PC-9 (cell line): ENCODE measurements around the gene RIMBP2. TPM values are rescaled to one million over a fixed set of nuclear protein-coding genes. Genes with fewer than 3 reads are reported as not detected.

ENCODE experiments used
- BruUV-seq: library from RNA; stranded (reverse); fragments of 400-500 nt; replicated peaks from 2 replicates; lab custom pipeline; 2021; lab: Mats Ljungman, UMichigan
- CTCF ChIA-PET: fragments of 300-600 bp; sonication (Branson Sonifier 250); formaldehyde crosslinking; loops from one replicate; lab custom pipeline; 2022; ENCODE audit warnings: antibody characterized with exemption; lab: Charles Lee
- POLR2A ChIA-PET: fragments of 300-600 bp; sonication (Branson Sonifier 250); formaldehyde crosslinking; loops from one replicate; lab custom pipeline; 2022; ENCODE audit warnings: antibody characterized with exemption; ENCODE audit not compliant: unreplicated experiment; lab: Charles Lee
- DNase-seq, 2 experiments: peaks; one replicate each; pipeline versions ENCODE4 v3.0.0 to v3.0.0-alpha.2; 2015 to 2022; ENCODE audit warnings: mixed read lengths in 1 of 2
- H2AFZ ChIP-seq: fragments of 200-600 bp; sonication (generic); 2 replicates; pipeline ENCODE4 v1.8.1; 2017; ENCODE audit warnings: antibody characterized with exemption
- H3F3A ChIP-seq: fragments of 200-600 bp; sonication (generic); 2 replicates; pipeline ENCODE4 v1.8.1; 2017; ENCODE audit warnings: antibody characterized with exemption, mild to moderate bottlenecking, low read depth; ENCODE audit not compliant: insufficient read depth
- H3K27ac ChIP-seq: fragments of 200-600 bp; sonication (generic); 2 replicates; pipeline ENCODE4 v1.6.1; 2016; ENCODE audit warnings: mixed run types
- H3K27me3 ChIP-seq: fragments of 200-600 bp; sonication (generic); 2 replicates; pipeline ENCODE4 v1.6.1; 2016; ENCODE audit warnings: low read depth, mixed run types; ENCODE audit not compliant: insufficient read depth
- H3K36me3 ChIP-seq: fragments of 200-600 bp; sonication (generic); 2 replicates; pipeline ENCODE4 v1.6.1; 2016; ENCODE audit warnings: low read depth, mixed run types
- H3K4me1 ChIP-seq: fragments of 200-600 bp; sonication (generic); replicated peaks from 2 replicates; pipeline ENCODE4 v1.6.1; 2016; ENCODE audit warnings: mixed run types; ENCODE audit not compliant: insufficient read depth
- H3K4me2 ChIP-seq: fragments of 200-600 bp; sonication (generic); 2 replicates; pipeline ENCODE4 v1.6.1; 2017; ENCODE audit warnings: mixed run types
- H3K4me3 ChIP-seq: fragments of 200-600 bp; sonication (generic); 2 replicates; pipeline ENCODE4 v1.6.1; 2016; ENCODE audit warnings: mixed run types
- H3K79me2 ChIP-seq: fragments of 200-600 bp; sonication (generic); 2 replicates; pipeline ENCODE4 v1.6.1; 2017; ENCODE audit warnings: low read depth, mixed run types
- H3K9me2 ChIP-seq: fragments of 200-600 bp; sonication (generic); 2 replicates; pipeline ENCODE4 v1.8.1; 2017; ENCODE audit warnings: mild to moderate bottlenecking; ENCODE audit not compliant: insufficient read depth
- H3K9me3 ChIP-seq: fragments of 200-600 bp; sonication (generic); 2 replicates; pipeline ENCODE4 v1.8.1; 2016; ENCODE audit warnings: low read depth; ENCODE audit not compliant: insufficient read depth
- H4K20me1 ChIP-seq: fragments of 200-600 bp; sonication (generic); 2 replicates; pipeline ENCODE4 v1.8.1; 2017; ENCODE audit not compliant: insufficient read depth
- CTCF ChIP-seq: fragments of 200-600 bp; sonication (generic); conservative IDR thresholded peaks from 2 replicates; pipeline ENCODE4 v1.6.1; 2017; ENCODE audit warnings: mixed run types, antibody characterized with exemption, mild to moderate bottlenecking, moderate library complexity
- EZH2 ChIP-seq: fragments of 200-600 bp; sonication (generic); IDR thresholded peaks from 2 replicates; pipeline ENCODE4 v1.8.0; 2017; ENCODE audit warnings: antibody characterized with exemption, low read depth
- intact Hi-C: fragments of 100-400 bp; cut with micrococcal nuclease; formaldehyde crosslinking; loops from one replicate; pipeline ENCODE4 v1.10.0; 2022; ENCODE audit not compliant: unreplicated experiment
- total RNA-seq: library from RNA; stranded (reverse); gene quantifications from 2 replicates; pipeline ENCODE4 v1.2.3, GENCODE V29; 2021

Gene RIMBP2
- total RNA-seq, 1 experiment from 2014 or later: not detected

- ChIA-PET POLR2A (no interaction called here), CTCF (no interaction called here)
- Histone ChIP-seq H3K27ac (no peak overlapping the region), H3K4me3 (no peak overlapping the region), H3K9me2 (no peaks in the 10 kb centered on the region), H3K9me3 (no peaks in the 10 kb centered on the region), H3K79me2 (no peaks in the 10 kb centered on the region), H3K4me2 (no peak overlapping the region), H3K36me3 (no peaks in the 10 kb centered on the region), H2AFZ (no peak overlapping the region), H3K4me1 (no peaks in the 10 kb centered on the region), H3F3A (no peaks in the 10 kb centered on the region), H4K20me1 (no peaks in the 10 kb centered on the region), H3K27me3 (peaks cover 85% of the 10 kb centered on the region)
- DNase-seq: no peak
- TF ChIP-seq CTCF: no peak
- no peak for TF ChIP-seq EZH2
- intact Hi-C loops: no loop called here
- BruUV-seq: no TSS peak
Observed at GRCh38 chr12:130613131-130613530, 103.0 kb downstream of the RIMBP2 start.

- H3K4me2 ChIP-seq: no peak overlapping the region
- intact Hi-C loops: no loop called here
- CTCF ChIA-PET: no interaction called here
- no peaks in the 10 kb centered on the region for H3K79me2 ChIP-seq
- no TSS peak for BruUV-seq
- H3K9me2 ChIP-seq: no peaks in the 10 kb centered on the region
- H2AFZ ChIP-seq: no peak overlapping the region
- no peak overlapping the region for H3K27ac ChIP-seq
- H3F3A ChIP-seq: no peaks in the 10 kb centered on the region
- no peak for DNase-seq
- no peaks in the 10 kb centered on the region for H3K4me1 ChIP-seq
- H3K27me3 ChIP-seq: peaks cover 90% of the 10 kb centered on the region
- H3K4me3 ChIP-seq: no peak overlapping the region
- TF ChIP-seq CTCF: no peak
- no peak for TF ChIP-seq EZH2
- H4K20me1 ChIP-seq: no peaks in the 10 kb centered on the region
- no peaks in the 10 kb centered on the region for H3K9me3 ChIP-seq
- POLR2A ChIA-PET: no interaction called here
- no peaks in the 10 kb centered on the region for H3K36me3 ChIP-seq
Observed at GRCh38 chr12:130611026-130611905, 104.8 kb downstream of the RIMBP2 start.

GRCh38 chr12:130609966-130610365 lies 106.1 kb downstream of the RIMBP2 start:
- H3K4me2 ChIP-seq: no peak overlapping the region
- H3F3A ChIP-seq: no peaks in the 10 kb centered on the region
- ChIA-PET CTCF (no interaction called here), POLR2A (no interaction called here)
- H3K36me3 ChIP-seq: no peaks in the 10 kb centered on the region
- BruUV-seq: no TSS peak
- H3K79me2 ChIP-seq: no peaks in the 10 kb centered on the region
- TF ChIP-seq EZH2 (no peak), CTCF (no peak)
- H3K27ac ChIP-seq: no peak overlapping the region
- peaks cover 90% of the 10 kb centered on the region for H3K27me3 ChIP-seq
- no peak for DNase-seq
- H4K20me1 ChIP-seq: no peaks in the 10 kb centered on the region
- no peaks in the 10 kb centered on the region for H3K4me1 ChIP-seq
- intact Hi-C loops: no loop called here
- H3K9me2 ChIP-seq: no peaks in the 10 kb centered on the region
- no peaks in the 10 kb centered on the region for H3K9me3 ChIP-seq
- H3K4me3 ChIP-seq: no peak overlapping the region
- no peak overlapping the region for H2AFZ ChIP-seq
